HepG2 (cell line): ENCODE data around the gene ZNF254. TPM values are rescaled to one million over a fixed set of nuclear protein-coding genes. Genes with fewer than 3 reads are reported as not detected.

Source experiments
- ATAC-seq: fragments of 200-7000 bp; cut with Tn5 transposase; 3 replicates; pipeline ENCODE4 v1.9.1; 2020; ENCODE audit warnings: mild to moderate bottlenecking, moderate library complexity
- BruUV-seq: library from RNA; stranded (reverse); fragments of 400-500 nt; replicated peaks from 2 replicates; lab custom pipeline; 2021; lab: Mats Ljungman, UMichigan
- CTCF ChIA-PET: fragments of 300-600 bp; formaldehyde crosslinking; extraction: SDS; loops from one replicate; lab custom pipeline; 2021; ENCODE audit warnings: low total read pairs, inconsistent platforms, low intra/inter-chr PET ratio; lab: Yijun Ruan, JAX
- POLR2A ChIA-PET: fragments of 350-600 bp; sonication (Branson Sonifier 250); formaldehyde crosslinking; loops from one replicate; lab custom pipeline; 2020; ENCODE audit warnings: antibody characterized with exemption, inconsistent platforms; lab: Yijun Ruan, JAX
- DNase-seq: peaks from one replicate; pipeline ENCODE4 v3.0.0-alpha.2; 2015; ENCODE audit warnings: low spot score
- FAIRE-seq: peaks from 3 replicates; lab custom pipeline; 2011; peaks lifted over from hg19 to GRCh38; lab: Jason Lieb, UNC
- H2AFZ ChIP-seq: one replicate; pipeline ENCODE4 v1.6.1; 2011; ENCODE audit warnings: low read length, inconsistent platforms
- H3K27ac ChIP-seq: fragments of 300-600 bp; 3 replicates; pipeline ENCODE4 v1.8.0; 2011; ENCODE audit warnings: mixed run types, mild to moderate bottlenecking, mixed read lengths, low read length, inconsistent platforms; ENCODE audit not compliant: insufficient read depth; ENCODE audit errors: extremely low read length
- H3K27me3 ChIP-seq, 2 experiments: fragments of 200-600 bp in 1 of 2; 2 replicates in 1 of 2; 3 replicates in 1 of 2; pipeline versions ENCODE4 v1.6.0 to v1.8.0; 2011; ENCODE audit warnings: low read length in 2 of 2, mild to moderate bottlenecking in 2 of 2, moderate library complexity in 2 of 2, inconsistent platforms in 1 of 2; ENCODE audit not compliant: insufficient read depth in 2 of 2, control insufficient read depth in 1 of 2
- H3K36me3 ChIP-seq, 2 experiments: fragments of 200-600 bp in 1 of 2; replicated peaks in 1 of 2; 2 replicates in 1 of 2; 3 replicates in 1 of 2; pipeline versions ENCODE4 v1.5.1 to v1.8.0; 2011; ENCODE audit warnings: low read length in 2 of 2, inconsistent platforms in 1 of 2; ENCODE audit not compliant: insufficient read depth in 2 of 2, control insufficient read depth in 1 of 2
- H3K4me1 ChIP-seq: 2 replicates; pipeline ENCODE4 v1.5.1; 2012; ENCODE audit warnings: low read length, inconsistent platforms; ENCODE audit not compliant: insufficient read depth
- H3K4me2 ChIP-seq: 2 replicates; pipeline ENCODE4 v1.6.0; 2011; ENCODE audit warnings: low read depth, low read length, inconsistent platforms
- H3K4me3 ChIP-seq, 3 experiments: fragments of 200-600 bp in 1 of 3; sonication (generic), shearing (Covaris generic) in 1 of 3; replicated peaks in 1 of 3; 2 replicates each; pipeline ENCODE4 v1.5.1; 2011 to 2016; ENCODE audit warnings: low read length in 3 of 3, inconsistent platforms in 2 of 3, low read depth in 2 of 3, mild to moderate bottlenecking in 2 of 3, control low read depth in 1 of 3, mixed read lengths in 1 of 3; ENCODE audit not compliant: insufficient read depth in 1 of 3
- H3K79me2 ChIP-seq: one replicate; pipeline ENCODE4 v1.6.1; 2011; ENCODE audit warnings: low read length, inconsistent platforms; ENCODE audit not compliant: insufficient read depth
- H3K9ac ChIP-seq: 2 replicates; pipeline ENCODE4 v1.6.0; 2011; ENCODE audit warnings: mild to moderate bottlenecking, low read depth, low read length, inconsistent platforms; ENCODE audit not compliant: insufficient read depth
- H3K9me3 ChIP-seq: 2 replicates; pipeline ENCODE4 v1.5.1; 2012; ENCODE audit warnings: mild to moderate bottlenecking, low read length
- H4K20me1 ChIP-seq: 2 replicates; pipeline ENCODE4 v1.6.0; 2011; ENCODE audit warnings: inconsistent platforms, mild to moderate bottlenecking, low read length, moderate library complexity; ENCODE audit not compliant: insufficient read depth
- FOSL2 ChIP-seq: sonication (generic); formaldehyde crosslinking; IDR thresholded peaks from 2 replicates; pipeline ENCODE4 v1.4.0; 2020; ENCODE audit warnings: missing genetic modification reagents
- MBNL3 ChIP-seq: fragments of 250-450 bp; sonication (Bioruptor Pico); conservative IDR thresholded peaks from 2 replicates; pipeline ENCODE4 v1.8.0; 2022; ENCODE audit warnings: mild to moderate bottlenecking, inconsistent platforms
- PHF21A ChIP-seq: sonication (generic); formaldehyde crosslinking; IDR thresholded peaks from 2 replicates; pipeline ENCODE4 v1.5.0; 2020; ENCODE audit warnings: mild to moderate bottlenecking, missing genetic modification reagents
- PITX1 ChIP-seq: sonication (generic); formaldehyde crosslinking; IDR thresholded peaks from 2 replicates; pipeline ENCODE4 v1.5.1; 2020; ENCODE audit warnings: mild to moderate bottlenecking, missing genetic modification reagents
- POLR2AphosphoS2 ChIP-seq: IDR thresholded peaks from 2 replicates; pipeline ENCODE4 v1.6.1; 2011; ENCODE audit warnings: low read depth, low read length, improper control_type of control experiment
- TFDP2 ChIP-seq: sonication (generic); formaldehyde crosslinking; IDR thresholded peaks from 2 replicates; pipeline ENCODE4 v1.4.0; 2020; ENCODE audit warnings: missing genetic modification reagents
- THYN1 ChIP-seq: sonication (generic); formaldehyde crosslinking; IDR thresholded peaks from 2 replicates; pipeline ENCODE4 v1.8.1; 2023; ENCODE audit warnings: low read depth, mild to moderate bottlenecking, moderate library complexity, missing genetic modification reagents, borderline replicate concordance
- ZBTB26 ChIP-seq: IDR thresholded peaks from 2 replicates; pipeline ENCODE4 v1.6.1; 2016; ENCODE audit warnings: missing compliant biosample characterization, missing genetic modification reagents, borderline replicate concordance
- ZNF382 ChIP-seq: sonication (generic); formaldehyde crosslinking; IDR thresholded peaks from 2 replicates; pipeline ENCODE4 v1.5.0; 2020; ENCODE audit warnings: missing genetic modification reagents, mild to moderate bottlenecking, borderline replicate concordance
- ZNF672 ChIP-seq: sonication (generic); formaldehyde crosslinking; IDR thresholded peaks from 2 replicates; pipeline ENCODE4 v1.8.1; 2022; ENCODE audit warnings: missing genetic modification reagents
- ZNF768 ChIP-seq: sonication (generic); formaldehyde crosslinking; IDR thresholded peaks from 2 replicates; pipeline ENCODE4 v1.4.0; 2020; ENCODE audit warnings: missing genetic modification reagents
- WGBS: methylation state at CpG from one replicate; pipeline ENCODE4 v1.1.6; 2017; ENCODE audit warnings: low lambda C conversion rate; 5-methylcytosine and 5-hydroxymethylcytosine counted together
- in situ Hi-C: cut with HindIII; loops from 2 replicates; pipeline ENCODE4 v1.10.0; 2017; ENCODE audit warnings: low pct_unique_long_range_greater_than_20kb; ENCODE audit not compliant: extremely low pct_ligation_motif_present
- intact Hi-C: fragments of 100-400 bp; cut with micrococcal nuclease; formaldehyde crosslinking; loops from one replicate; pipeline ENCODE4 v1.10.0; 2022; ENCODE audit not compliant: unreplicated experiment
- polyA plus RNA-seq, 8 experiments: library from polyadenylated mRNA; depleted of rRNA in 3 of 8; stranded (reverse) in 7 of 8; unstranded in 1 of 8; fragments of >200 nt; fragmentation: Illumina TruSeq in 4 of 8; extraction: Trizol in 4 of 8; gene quantifications; 2 replicates each; pipeline versions ENCODE4 v1.2.1 to v1.2.3, GENCODE V29; 2011 to 2016; ENCODE audit warnings: low read depth in 4 of 8, missing spikeins in 1 of 8, mixed read lengths in 1 of 8; ENCODE audit not compliant: insufficient read depth in 1 of 8
- total RNA-seq, 5 experiments: library from RNA; depleted of rRNA; stranded (reverse); fragments of >200 nt; fragmentation: Illumina TruSeq; extraction: Trizol; gene quantifications; 2 replicates each; pipeline ENCODE4 v1.2.3, GENCODE V29; 2016; ENCODE audit warnings: low read depth in 1 of 5

ZNF254 gene
- total and polyA plus RNA-seq, 2 of the 13 experiments (the other 11 are each of a cell fraction or from before 2014, with no cell fraction given): 2.6 to 4.6 TPM

DNA sequence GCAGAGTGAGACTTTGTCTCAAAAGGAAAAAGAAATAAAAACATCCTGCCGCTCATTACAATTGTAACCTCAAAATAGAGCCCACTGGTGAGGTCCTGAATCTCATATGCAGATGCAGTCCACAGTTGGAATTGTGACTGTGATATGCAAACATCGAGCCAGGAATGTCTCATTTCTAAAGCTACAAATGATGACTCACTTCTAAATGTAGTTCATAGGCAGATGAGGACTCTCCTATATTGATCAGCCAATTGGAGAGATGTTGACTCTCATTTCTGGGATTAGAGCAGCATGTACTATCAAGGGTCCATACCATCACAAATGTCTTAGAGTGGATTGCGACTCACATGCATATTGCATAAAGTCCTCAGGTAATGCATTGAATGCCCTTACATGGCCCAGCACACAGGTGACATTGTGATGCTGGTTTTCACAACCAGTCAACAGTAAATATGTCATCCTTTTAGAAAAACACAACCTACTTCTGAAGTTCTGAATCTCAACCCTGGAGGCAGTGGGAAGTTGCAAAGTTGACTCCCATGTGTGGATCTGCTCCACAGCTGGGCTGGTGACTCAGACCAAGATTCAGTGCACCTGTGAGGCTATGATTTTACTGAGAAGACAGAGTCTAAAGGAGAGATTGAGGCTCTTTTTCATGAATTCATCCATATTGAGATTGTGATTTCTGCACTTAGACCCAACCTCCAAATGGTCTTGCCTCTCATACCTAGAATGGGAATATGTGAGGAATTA, 16.9 kb upstream of the ZNF254 start (continued):
- TF ChIP-seq ZNF768 (CRISPR knock-in tag): no peak
- TF ChIP-seq POLR2AphosphoS2: no peak
- TF ChIP-seq PHF21A: no peak
- no peak for TF ChIP-seq ZNF382 (CRISPR knock-in tag)
- no peak for TF ChIP-seq THYN1
- no peak for TF ChIP-seq ZNF672 (CRISPR knock-in tag)

DNA sequence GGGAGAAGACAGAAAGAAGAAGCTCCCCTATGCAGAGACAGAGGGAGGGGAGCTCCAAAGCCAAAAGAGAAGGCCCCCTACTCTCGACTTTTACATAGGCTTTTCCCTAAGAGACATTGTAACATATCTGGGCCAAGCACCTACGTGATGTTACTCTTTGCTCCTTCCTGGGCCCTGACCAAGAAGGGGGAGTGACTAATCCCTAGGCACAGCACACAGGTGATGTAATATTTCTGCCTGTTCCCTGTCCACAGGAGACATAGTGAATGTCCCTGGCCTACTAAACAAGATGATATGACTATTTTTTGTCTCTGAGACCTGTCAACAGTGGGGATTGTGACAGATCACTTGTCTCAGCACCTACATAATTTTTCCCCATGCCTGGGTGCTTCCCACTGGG, 15.9 kb upstream of the ZNF254 start:
- H3K4me3 ChIP-seq: no peak overlapping the region

More for the DNA sequence above, 15.9 kb upstream of the ZNF254 start:
- DNase-seq: no peak
- Histone ChIP-seq H3K27ac (no peak overlapping the region), H3K27me3 (no peaks in the 10 kb centered on the region), H4K20me1 (no peaks in the 10 kb centered on the region), H3K4me1 (no peaks in the 10 kb centered on the region), H2AFZ (no peak overlapping the region), H3K36me3 (peaks cover 8 to 14% of the 10 kb centered on the region in 2 experiments; a peak in 4 of 5 replicates), H3K4me2 (no peak overlapping the region), H3K79me2 (no peaks in the 10 kb centered on the region), H3K9ac (no peak overlapping the region), H3K9me3 (no peaks in the 10 kb centered on the region)
- 90% methylated on average over 2 of the region's 2 CpGs for WGBS
- FAIRE-seq: no peak
- intact Hi-C loops: no loop called here
- in situ Hi-C loops: no loop called here
- no TSS peak for BruUV-seq
- CTCF ChIA-PET: no interaction called here
- ATAC-seq: peak; percentile 49; the same call in 2 of the 3 replicates
- TF ChIP-seq ZBTB26 (CRISPR knock-in tag) (no peak), PITX1 (CRISPR knock-in tag) (no peak), MBNL3 (no peak), TFDP2 (no peak), FOSL2 (CRISPR knock-in tag) (peak; percentile 21; the same call in 1 of the 2 replicates)
- POLR2A ChIA-PET: no interaction called here
